OCI-LY3 (cell line): ENCODE results near the gene REEP2.

Experiments
- H2AFZ ChIP-seq: fragments of 200-600, 300-600 bp; shearing (Covaris generic); 2 replicates; pipeline ENCODE4 v1.6.0; 2014; ENCODE audit warnings: antibody characterized with exemption, low read depth, low read length
- H3K27ac ChIP-seq: fragments of 200-600, 300-600 bp; sonication (generic); 2 replicates; pipeline ENCODE4 v1.5.1; 2014; ENCODE audit warnings: mild to moderate bottlenecking, low read length, moderate library complexity, mixed read lengths
- H3K27me3 ChIP-seq: fragments of 200-600, 300-600 bp; sonication (generic); 2 replicates; pipeline ENCODE4 v1.6.1; 2014; ENCODE audit warnings: low read depth, low read length, mixed read lengths
- H3K36me3 ChIP-seq: fragments of 200-600, 300-600 bp; sonication (generic); replicated peaks from 2 replicates; pipeline ENCODE3; 2014; ENCODE audit warnings: low read depth, low read length, mixed read lengths
- H3K4me1 ChIP-seq: fragments of 300-600, 200-600 bp; sonication (generic); 2 replicates; pipeline ENCODE4 v1.6.1; 2014; ENCODE audit warnings: low read length, mixed read lengths
- H3K4me2 ChIP-seq: fragments of 200-600, 300-600 bp; sonication (generic); 2 replicates; pipeline ENCODE4 v1.6.1; 2014; ENCODE audit warnings: low read length, mixed read lengths
- H3K4me3 ChIP-seq: fragments of 300-600, 200-600 bp; sonication (generic); 2 replicates; pipeline ENCODE4 v1.5.1; 2014; ENCODE audit warnings: antibody characterized with exemption, mild to moderate bottlenecking, low read length, moderate library complexity
- H3K79me2 ChIP-seq: fragments of 300-600, 200-600 bp; shearing (Covaris generic); 2 replicates; pipeline ENCODE4 v1.6.1; 2014; ENCODE audit warnings: mild to moderate bottlenecking, low read length, mixed read lengths
- H3K9ac ChIP-seq: fragments of 300-600, 200-600 bp; shearing (Covaris generic); 2 replicates; pipeline ENCODE4 v1.6.0; 2014; ENCODE audit warnings: mild to moderate bottlenecking, low read length, moderate library complexity
- H3K9me3 ChIP-seq: fragments of 200-600, 300-600 bp; shearing (Covaris generic); 2 replicates; pipeline ENCODE4 v1.6.1; 2014; ENCODE audit warnings: low read length, mixed read lengths; ENCODE audit not compliant: insufficient read depth
- H4K20me1 ChIP-seq: fragments of 200-600, 300-600 bp; sonication (generic); 2 replicates; pipeline ENCODE4 v1.6.1; 2016; ENCODE audit warnings: low read length, mixed read lengths; ENCODE audit not compliant: insufficient read depth
- EZH2phosphoT487 ChIP-seq: fragments of 200-600 bp; shearing (Covaris generic); IDR thresholded peaks from 2 replicates; pipeline ENCODE4 v1.6.1; 2018; ENCODE audit warnings: antibody characterized with exemption, mixed run types, low read depth
- TF ChIP-seq, protein P1 (sequence below): fragments of 200-600, 300-600 bp; sonication (generic); IDR thresholded peaks from 2 replicates; pipeline ENCODE4 v1.5.1; 2014; ENCODE audit warnings: antibody characterized with exemption, low read length, low read depth

The REEP2 gene

GRCh38 chr5:138465261-138466124 is 26.6 kb downstream of the REEP2 start, which contains the start of gene EGR1:
TSS of gene EGR1 (plus strand) at chr5:138465479. CDS start at chr5:138465762, 283 bp downstream.
- Histone ChIP-seq H3K27me3 (no peaks in the 10 kb centered on the region), H3K27ac (peak within 1 kb of the TSS; percentile 80), H3K9ac (peak within 1 kb of the TSS; percentile 95), H3K79me2 (no peaks in the 10 kb centered on the region), H2AFZ (peak within 1 kb of the TSS; percentile 90), H3K4me1 (no peaks in the 10 kb centered on the region; the same call in 1 of the 2 replicates), H3K4me3 (peak within 1 kb of the TSS; percentile 94), H3K4me2 (peak within 1 kb of the TSS; percentile 67), H3K9me3 (no peaks in the 10 kb centered on the region), H4K20me1 (no peaks in the 10 kb centered on the region), H3K36me3 (no peaks in the 10 kb centered on the region)
- no peak for TF ChIP-seq EZH2phosphoT487
- TF ChIP-seq, protein P1, sequence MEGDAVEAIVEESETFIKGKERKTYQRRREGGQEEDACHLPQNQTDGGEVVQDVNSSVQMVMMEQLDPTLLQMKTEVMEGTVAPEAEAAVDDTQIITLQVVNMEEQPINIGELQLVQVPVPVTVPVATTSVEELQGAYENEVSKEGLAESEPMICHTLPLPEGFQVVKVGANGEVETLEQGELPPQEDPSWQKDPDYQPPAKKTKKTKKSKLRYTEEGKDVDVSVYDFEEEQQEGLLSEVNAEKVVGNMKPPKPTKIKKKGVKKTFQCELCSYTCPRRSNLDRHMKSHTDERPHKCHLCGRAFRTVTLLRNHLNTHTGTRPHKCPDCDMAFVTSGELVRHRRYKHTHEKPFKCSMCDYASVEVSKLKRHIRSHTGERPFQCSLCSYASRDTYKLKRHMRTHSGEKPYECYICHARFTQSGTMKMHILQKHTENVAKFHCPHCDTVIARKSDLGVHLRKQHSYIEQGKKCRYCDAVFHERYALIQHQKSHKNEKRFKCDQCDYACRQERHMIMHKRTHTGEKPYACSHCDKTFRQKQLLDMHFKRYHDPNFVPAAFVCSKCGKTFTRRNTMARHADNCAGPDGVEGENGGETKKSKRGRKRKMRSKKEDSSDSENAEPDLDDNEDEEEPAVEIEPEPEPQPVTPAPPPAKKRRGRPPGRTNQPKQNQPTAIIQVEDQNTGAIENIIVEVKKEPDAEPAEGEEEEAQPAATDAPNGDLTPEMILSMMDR, result no peak

- no peak overlapping the region for H3K4me3 ChIP-seq
- H3K27me3 ChIP-seq, result no peaks in the 10 kb centered on the region
- no peaks in the 10 kb centered on the region for H3K9me3 ChIP-seq
- no peaks in the 10 kb centered on the region for H3K36me3 ChIP-seq
- H2AFZ ChIP-seq, result no peak overlapping the region
- H4K20me1 ChIP-seq, result no peaks in the 10 kb centered on the region
- no peaks in the 10 kb centered on the region for H3K79me2 ChIP-seq
- no peak for TF ChIP-seq EZH2phosphoT487
- TF ChIP-seq, protein P1, result no peak
- H3K9ac ChIP-seq, result no peak overlapping the region
- no peak overlapping the region for H3K27ac ChIP-seq
- no peak overlapping the region for H3K4me2 ChIP-seq
- H3K4me1 ChIP-seq, result no peaks in the 10 kb centered on the region; the same call in 1 of the 2 replicates
These were observed 27.5 kb downstream of the REEP2 start for GRCh38 chr5:138466125-138466899.

GRCh38 chr5:138466900-138467710 is 28.2 kb downstream of the REEP2 start:
- no peak overlapping the region for H2AFZ ChIP-seq
- no peaks in the 10 kb centered on the region for H3K27me3 ChIP-seq
- TF ChIP-seq, protein P1, result no peak
- TF ChIP-seq EZH2phosphoT487, result no peak
- no peaks in the 10 kb centered on the region for H3K79me2 ChIP-seq
- H3K4me1 ChIP-seq, result no peaks in the 10 kb centered on the region; the same call in 1 of the 2 replicates
- no peaks in the 10 kb centered on the region for H3K9me3 ChIP-seq
- no peak overlapping the region for H3K4me2 ChIP-seq
- no peak overlapping the region for H3K27ac ChIP-seq
- no peak overlapping the region for H3K9ac ChIP-seq
- H4K20me1 ChIP-seq, result no peaks in the 10 kb centered on the region
- H3K36me3 ChIP-seq, result no peaks in the 10 kb centered on the region
- H3K4me3 ChIP-seq, result no peak overlapping the region
